ENCODE results near the gene BMERB1.
"Not testable (repeated sequence)": the region's sequence is repeated elsewhere in the genome, so short reads cannot be mapped to it uniquely, and the experiment has no call there.

BMERB1 gene

DNA sequence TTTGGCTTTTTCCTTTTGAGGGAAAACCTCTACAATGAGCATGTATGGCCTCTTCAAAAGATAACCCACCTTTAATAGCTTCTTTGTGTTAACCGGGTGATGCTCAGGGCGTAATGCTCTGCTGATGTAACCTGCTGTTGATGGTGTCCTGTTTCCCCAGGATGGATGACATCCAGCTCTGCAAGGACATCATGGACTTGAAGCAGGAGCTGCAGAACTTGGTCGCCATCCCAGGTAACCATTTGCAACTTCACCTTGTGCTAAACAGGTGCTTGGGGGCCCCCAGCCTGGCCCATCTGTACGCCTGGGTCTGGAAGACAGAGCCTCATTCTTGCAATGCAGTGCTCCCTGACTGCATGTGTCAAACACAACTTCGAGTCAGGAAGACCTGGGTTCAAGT is 133.4 kb downstream of the BMERB1 start:
- no peak for DNase-seq

GRCh38 chr16:15570666-15571065 is 136.3 kb downstream of the BMERB1 start:
- DNase-seq = not testable (repeated sequence)

GRCh38 chr16:15571557-15571956 is 137.2 kb downstream of the BMERB1 start:
- DNase-seq = no peak

GRCh38 chr16:15572329-15573001 is 138.1 kb downstream of the BMERB1 start:
- DNase-seq = no peak

- DNase-seq = no peak
Measured at GRCh38 chr16:15573274-15573895, 139.0 kb downstream of the BMERB1 start.

DNA sequence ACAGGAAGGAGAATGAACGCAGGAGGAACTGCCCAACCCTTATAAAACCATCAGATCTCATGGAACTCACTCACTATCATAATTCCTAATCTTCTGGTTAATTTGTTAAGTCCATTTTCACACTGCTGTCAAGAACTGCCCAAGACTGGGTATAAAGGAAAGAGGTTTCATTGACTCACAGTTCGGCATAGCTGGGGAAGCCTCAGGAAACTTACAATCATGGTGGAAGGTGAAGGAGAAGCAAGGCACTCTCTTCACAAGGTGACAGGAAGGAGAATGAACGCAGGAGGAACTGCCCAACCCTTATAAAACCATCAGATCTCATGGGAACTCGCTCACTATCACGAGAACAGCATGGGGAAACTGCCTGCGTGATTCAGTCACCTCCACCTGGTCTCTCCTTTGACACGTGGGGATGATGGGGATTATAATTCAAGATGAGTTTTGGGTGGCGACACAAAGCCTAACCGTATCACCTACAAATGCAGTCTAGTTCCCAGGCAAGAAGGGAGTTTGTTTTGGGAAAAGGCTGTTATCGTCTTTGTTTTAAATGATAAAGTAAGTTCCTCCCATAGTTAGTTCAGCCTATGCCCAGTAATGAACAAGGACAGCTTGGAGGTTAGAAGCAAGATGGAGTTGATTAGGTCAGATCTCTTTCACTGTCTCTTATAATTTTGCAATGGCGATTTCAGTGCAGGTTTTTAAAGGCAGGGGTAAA is 139.7 kb downstream of the BMERB1 start:
- DNase-seq = not testable (repeated sequence)

- no peak for DNase-seq
Measured at GRCh38 chr16:15574614-15574948, 140.2 kb downstream of the BMERB1 start.

GRCh38 chr16:15575293-15576049 is 141.1 kb downstream of the BMERB1 start:
- no peak for DNase-seq

DNA sequence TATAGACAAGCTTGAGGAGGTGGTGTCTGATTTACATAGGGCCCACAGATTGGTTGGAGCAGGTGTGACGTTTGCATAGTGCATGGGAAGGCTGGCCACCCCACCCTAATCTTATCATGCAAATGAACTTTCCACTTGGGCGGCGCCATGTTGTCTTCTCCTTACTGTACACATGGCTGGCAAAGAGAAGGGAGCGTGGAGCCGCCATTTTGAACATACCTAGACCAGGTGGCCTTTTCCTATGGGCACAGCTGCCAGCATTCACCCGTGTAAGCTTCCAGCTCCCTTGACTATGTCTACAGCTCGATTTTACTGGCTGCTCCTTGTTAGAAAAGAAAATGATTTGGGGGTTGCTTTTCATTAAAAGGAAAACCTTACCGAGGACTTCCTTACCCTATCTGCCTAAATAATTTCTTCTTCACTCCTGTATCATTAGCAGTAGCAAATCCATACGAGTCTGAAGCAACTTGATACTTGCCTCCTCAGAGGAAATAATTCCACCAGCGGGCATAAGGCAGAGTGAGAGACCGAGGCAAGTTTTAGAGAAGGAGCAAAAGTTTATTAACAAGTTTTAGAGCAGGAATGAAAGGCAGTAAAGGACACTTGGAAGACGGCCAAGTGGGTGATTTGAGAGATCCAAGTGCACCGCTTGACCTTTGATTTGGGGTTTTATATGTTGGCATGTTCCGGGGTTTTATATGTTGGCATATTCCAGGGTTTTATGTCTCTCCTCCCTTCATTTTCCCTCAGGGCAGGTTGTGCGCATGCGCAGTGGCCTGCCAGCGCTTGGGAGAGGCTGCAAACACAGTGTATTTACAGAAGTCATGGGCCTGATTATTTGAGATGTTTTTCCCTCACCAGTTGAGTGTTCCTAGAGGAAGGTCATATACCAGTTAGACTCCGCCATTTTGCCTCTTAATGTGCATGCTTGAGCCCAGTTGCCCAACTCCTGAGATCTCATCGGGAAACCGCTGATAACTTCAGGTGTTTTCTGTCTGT is 142.9 kb downstream of the BMERB1 start:
- DNase-seq = peak; percentile 78

- DNase-seq = no peak
Measured at GRCh38 chr16:15578824-15579223, 144.4 kb downstream of the BMERB1 start.

- DNase-seq = no peak
Measured at GRCh38 chr16:15581127-15581815, 146.9 kb downstream of the BMERB1 start.

DNA sequence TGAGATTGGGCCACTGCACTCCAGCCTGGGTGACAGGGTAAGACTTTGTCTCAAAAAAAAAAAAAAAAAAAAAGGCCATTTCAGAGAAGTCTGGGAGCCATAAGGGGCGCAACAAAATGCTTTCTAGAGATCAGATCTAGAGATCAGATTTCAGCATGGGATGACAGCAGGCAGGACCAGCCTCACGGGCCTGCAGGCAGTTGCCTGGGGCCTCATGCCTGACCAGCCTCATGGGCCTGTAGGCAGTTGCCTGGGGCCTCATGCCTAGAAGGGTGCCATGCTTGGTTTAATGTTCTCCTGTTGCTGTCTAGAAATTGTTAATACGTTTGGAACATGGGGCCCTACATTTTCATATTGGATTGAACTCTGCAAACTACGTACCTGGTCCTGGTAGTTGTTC is 149.1 kb downstream of the BMERB1 start:
- no peak for DNase-seq

DNA sequence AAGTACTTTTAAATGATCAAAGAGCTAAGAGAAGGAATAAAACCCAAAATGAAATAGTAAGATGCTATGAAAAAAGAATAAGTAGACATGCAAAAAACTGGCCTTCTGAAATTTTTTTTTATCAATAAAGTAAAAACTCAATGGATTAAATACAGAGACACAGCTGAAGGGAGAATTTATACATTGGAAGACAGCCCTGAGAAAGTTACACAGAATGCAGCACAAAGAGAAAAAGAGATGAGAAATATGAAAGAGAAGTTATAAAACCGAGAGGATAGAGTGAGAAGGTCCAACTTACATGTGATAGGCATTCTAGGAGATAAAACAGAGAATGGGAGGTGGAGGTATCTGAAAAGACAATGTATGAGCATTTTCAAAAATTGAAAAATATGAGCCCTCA is 151.6 kb downstream of the BMERB1 start:
- no peak for DNase-seq

GRCh38 chr16:15586716-15587115 is 152.3 kb downstream of the BMERB1 start:
- DNase-seq = no peak

DNA sequence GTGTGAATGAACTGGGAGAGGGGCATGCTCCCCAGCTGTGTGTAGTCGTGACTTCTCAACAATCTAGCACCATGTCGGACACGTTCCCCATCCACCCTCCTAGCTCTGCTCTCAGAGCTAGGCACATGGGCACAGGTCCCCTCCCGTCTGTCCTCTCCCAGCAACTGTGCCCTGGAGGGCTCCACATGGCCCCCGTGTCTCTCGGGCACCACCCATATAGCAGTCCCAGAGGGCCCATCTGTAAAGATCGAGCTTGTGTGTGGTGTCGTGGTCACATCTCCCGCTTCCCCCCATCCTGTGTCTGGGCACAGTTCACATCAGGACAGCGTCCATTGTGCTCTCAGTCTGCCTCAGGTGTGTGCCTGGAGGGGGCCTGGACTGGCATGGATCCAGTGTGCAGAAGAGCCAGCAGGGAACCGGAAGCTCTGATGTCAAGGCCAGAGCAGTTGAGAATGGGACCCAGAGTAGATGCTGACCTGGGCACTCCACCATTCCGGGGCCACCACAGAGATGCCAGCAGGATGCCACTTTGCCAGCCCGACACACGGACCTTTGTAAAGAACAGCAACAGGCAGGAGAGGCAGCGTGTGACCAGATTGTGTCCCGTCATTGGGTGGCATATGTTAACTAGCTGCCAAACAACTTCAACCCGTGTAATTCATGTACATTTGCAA is 152.9 kb downstream of the BMERB1 start:
- DNase-seq = no peak

DNA sequence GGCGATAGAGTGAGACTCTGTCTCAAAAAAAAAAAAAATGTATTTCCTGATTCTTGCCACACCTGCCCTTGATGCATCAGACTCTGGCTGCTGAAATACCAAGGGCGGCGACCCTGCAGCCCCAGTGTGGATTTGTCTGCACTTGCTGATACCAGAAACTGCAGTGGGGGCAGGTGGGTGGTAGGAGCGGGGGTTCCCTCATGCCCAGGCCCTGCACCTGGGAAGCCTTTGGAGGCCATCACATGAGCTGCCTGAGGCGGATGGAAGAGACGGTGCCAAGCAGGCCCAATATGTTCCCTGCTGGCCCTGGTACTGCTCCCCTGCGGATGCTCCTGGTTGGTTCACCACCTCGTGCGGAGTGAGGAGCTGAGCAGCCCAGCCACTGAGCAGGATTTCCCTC is 157.9 kb downstream of the BMERB1 start:
- no peak for DNase-seq

DNA sequence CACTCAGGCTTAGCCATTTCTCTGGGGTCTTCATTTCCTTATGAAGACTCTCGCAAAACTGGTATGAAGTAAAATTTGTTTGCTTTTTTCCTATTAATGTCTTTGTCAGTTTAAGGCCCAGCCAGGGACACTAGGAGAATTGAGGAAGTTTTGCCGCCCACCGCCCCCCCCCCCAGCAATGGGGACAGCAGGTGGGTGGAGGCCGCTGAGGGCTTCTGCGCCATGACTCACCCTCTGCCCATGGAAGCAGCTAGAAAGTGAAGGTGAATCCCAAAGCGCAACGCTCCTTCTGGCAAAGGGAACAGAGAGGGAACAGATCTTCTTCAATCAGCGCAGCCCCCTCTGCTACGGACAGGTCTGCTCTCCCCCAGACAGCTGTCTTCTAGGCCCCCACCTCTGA is 158.8 kb downstream of the BMERB1 start:
- DNase-seq = no peak

DNA sequence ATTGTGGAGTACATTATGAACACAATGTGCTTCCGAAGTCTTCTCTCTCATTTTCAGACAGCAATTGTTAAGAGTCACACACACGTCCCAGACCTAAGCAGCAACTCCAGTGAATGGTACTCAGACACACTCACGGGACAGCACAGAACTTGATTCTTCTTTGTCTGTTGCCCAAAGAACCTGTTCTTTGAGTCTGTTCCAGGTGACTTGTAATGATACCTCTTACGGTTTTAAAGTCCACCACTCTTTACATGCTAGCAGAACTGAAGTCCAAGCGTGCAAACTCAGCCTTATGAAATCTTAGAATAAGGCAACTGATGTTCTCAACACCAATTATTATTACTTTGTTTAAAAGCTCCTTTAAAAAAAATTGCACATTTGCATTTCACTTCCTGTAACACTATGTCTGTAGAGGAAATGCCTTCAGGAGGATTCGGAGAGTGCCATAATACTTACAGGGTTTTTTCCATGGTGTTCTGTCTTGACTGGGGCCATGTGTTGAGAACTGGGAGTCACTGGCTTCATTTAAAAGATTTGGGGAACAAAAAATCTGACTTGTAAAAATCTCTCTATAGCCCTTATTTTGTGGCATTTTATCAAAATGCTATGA is 160.4 kb downstream of the BMERB1 start:
- DNase-seq = peak; percentile 70

GRCh38 chr16:15597135-15597534 is 162.7 kb downstream of the BMERB1 start:
- no peak for DNase-seq

DNA sequence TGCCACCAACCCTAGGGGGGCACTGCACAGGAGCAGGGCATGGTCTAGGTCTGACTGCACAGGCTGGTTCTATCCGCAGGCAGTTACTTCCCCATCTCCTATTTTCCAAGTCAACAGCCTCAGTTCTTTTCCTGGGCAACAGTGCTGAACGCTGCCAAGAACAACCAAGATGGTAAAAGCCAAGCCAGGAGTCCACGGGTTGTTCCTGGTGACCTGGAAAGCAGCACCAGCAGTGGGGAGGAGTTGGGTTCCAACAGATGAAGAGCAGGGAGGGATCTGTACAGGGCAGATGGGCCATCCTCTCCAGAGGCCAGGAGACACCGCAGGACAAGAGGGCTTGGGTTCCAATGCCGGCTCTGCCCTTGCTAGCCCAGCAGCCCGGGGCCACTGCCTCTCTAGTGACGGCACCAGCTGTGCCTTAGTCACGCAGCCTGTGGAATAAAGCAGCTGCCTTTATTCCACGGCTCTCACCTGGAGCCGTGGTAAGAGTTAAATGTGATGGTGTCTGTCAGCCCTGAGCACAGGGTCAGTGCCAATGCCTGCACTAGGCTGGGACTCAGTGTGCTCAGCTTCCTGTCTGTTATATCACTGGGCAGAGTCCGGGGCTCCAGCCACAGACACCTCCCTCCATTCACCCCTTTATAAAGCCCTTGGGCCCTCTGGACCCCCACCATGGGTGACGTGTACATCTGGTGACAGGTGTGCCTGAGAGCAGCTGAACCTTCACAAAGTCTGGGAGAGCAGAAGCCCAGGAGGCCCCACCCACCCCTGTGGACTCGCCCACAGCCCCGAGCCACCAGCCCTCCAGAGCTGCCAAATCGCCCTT is 163.6 kb downstream of the BMERB1 start:
- no peak for DNase-seq

Data from NCI-H510A treated with DMSO at 0.1 percent for 48 hours (cell line).